ENCODE measurements around the gene PICALM.

GRCh38 chr11:86046116-86046515, 22.8 kb downstream of the PICALM start:
- TF ChIP-seq, protein P1, sequence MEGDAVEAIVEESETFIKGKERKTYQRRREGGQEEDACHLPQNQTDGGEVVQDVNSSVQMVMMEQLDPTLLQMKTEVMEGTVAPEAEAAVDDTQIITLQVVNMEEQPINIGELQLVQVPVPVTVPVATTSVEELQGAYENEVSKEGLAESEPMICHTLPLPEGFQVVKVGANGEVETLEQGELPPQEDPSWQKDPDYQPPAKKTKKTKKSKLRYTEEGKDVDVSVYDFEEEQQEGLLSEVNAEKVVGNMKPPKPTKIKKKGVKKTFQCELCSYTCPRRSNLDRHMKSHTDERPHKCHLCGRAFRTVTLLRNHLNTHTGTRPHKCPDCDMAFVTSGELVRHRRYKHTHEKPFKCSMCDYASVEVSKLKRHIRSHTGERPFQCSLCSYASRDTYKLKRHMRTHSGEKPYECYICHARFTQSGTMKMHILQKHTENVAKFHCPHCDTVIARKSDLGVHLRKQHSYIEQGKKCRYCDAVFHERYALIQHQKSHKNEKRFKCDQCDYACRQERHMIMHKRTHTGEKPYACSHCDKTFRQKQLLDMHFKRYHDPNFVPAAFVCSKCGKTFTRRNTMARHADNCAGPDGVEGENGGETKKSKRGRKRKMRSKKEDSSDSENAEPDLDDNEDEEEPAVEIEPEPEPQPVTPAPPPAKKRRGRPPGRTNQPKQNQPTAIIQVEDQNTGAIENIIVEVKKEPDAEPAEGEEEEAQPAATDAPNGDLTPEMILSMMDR (IDR thresholded peaks at IDR 0.05): no peak
- no peak for TF ChIP-seq EZH2 (IDR thresholded peaks at IDR 0.05)
- no peak for TF ChIP-seq EZH2phosphoT487 (IDR thresholded peaks at IDR 0.05)

All from neural progenitor cell (in vitro differentiated cells).